NB4 (cell line): Measurements from ENCODE around the gene L3MBTL4.

Source experiments
- CTCF ChIP-seq: IDR thresholded peaks from one replicate; pipeline ENCODE4 v1.5.1; 2012; ENCODE audit warnings: low read depth, low read length
- POLR2A ChIP-seq: IDR thresholded peaks from 2 replicates; pipeline ENCODE4 v1.6.1; 2011; ENCODE audit warnings: mild to moderate bottlenecking; ENCODE audit not compliant: insufficient read length; ENCODE audit errors: extremely low read depth

- TF ChIP-seq CTCF (no peak), POLR2A (no peak)
These were observed 207.6 kb downstream of the L3MBTL4 start for GRCh38 chr18:6207116-6207515.
